B cell (primary cell): ENCODE data around the gene OR10C1.

Experiments used
- EZH2 ChIP-seq: IDR thresholded peaks from 2 replicates; pipeline ENCODE4 v1.6.1; 2012; ENCODE audit warnings: borderline replicate concordance, low read depth, mild to moderate bottlenecking, moderate library complexity, low read length; ENCODE audit not compliant: insufficient read depth, poor library complexity, severe bottlenecking
- TF ChIP-seq, protein P1 (sequence below): fragments of 200-600 bp; IDR thresholded peaks from one replicate; pipeline ENCODE4 v1.8.0; 2022; ENCODE audit warnings: antibody characterized with exemption, mild to moderate bottlenecking

DNA sequence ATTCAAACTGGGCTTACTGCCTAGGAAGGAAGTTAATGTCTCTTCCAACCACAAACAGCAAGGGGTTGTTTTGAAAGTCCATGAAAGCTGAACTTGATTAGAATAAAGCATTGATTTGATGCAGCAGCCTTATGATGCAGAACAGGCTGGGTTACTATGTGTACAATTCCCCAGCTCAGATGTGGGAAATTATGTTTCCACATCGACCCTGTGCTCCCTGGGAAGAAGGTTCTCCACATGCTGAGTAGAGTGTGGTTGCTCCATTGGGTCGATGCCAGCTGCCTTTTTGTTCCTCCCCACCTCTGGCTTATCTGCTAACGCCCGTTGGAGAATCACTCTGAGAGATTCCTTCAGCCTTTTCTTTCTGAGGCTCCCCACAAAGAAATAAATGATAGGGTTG, 47.5 kb downstream of the OR10C1 start:
- TF ChIP-seq, protein P1, sequence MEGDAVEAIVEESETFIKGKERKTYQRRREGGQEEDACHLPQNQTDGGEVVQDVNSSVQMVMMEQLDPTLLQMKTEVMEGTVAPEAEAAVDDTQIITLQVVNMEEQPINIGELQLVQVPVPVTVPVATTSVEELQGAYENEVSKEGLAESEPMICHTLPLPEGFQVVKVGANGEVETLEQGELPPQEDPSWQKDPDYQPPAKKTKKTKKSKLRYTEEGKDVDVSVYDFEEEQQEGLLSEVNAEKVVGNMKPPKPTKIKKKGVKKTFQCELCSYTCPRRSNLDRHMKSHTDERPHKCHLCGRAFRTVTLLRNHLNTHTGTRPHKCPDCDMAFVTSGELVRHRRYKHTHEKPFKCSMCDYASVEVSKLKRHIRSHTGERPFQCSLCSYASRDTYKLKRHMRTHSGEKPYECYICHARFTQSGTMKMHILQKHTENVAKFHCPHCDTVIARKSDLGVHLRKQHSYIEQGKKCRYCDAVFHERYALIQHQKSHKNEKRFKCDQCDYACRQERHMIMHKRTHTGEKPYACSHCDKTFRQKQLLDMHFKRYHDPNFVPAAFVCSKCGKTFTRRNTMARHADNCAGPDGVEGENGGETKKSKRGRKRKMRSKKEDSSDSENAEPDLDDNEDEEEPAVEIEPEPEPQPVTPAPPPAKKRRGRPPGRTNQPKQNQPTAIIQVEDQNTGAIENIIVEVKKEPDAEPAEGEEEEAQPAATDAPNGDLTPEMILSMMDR = no peak
- TF ChIP-seq EZH2 = no peak
